ENCODE measurements around the gene SIX3. TPM values are rescaled to one million over a fixed set of nuclear protein-coding genes. Genes with fewer than 3 reads are reported as not detected.

SIX3 gene
- total RNA-seq, 6 experiments from 2014 or later = not detected

- H3K9me3 Mint-ChIP-seq = no peaks in the 10 kb centered on the region
- no peak overlapping the region for H3K4me3 Mint-ChIP-seq
- TF ChIP-seq CTCF (IDR thresholded peaks at IDR 0.05) = no peak
- no peak overlapping the region for H3K27ac Mint-ChIP-seq
- DNase-seq = no peak
- no peaks in the 10 kb centered on the region for H3K36me3 Mint-ChIP-seq (ENCODE audit: low read depth)
- H3K27me3 Mint-ChIP-seq (ENCODE audit: insufficient read depth) = peaks cover 11% of the 10 kb centered on the region
- peaks cover 5% of the 10 kb centered on the region; the same call in 1 of the 2 replicates for H3K4me1 Mint-ChIP-seq (ENCODE audit: low read depth)
Observed at GRCh38 chr2:44980751-44981713, 39.5 kb downstream of the SIX3 start.

- Mint-ChIP-seq H3K4me1 (ENCODE audit: low read depth) (peaks cover 5% of the 10 kb centered on the region; the same call in 1 of the 2 replicates), H3K36me3 (ENCODE audit: low read depth) (no peaks in the 10 kb centered on the region), H3K27ac (no peak overlapping the region), H3K4me3 (peak overlapping the region; percentile 27), H3K9me3 (no peaks in the 10 kb centered on the region), H3K27me3 (ENCODE audit: insufficient read depth) (peaks cover 10% of the 10 kb centered on the region)
- peak; percentile 96 for TF ChIP-seq CTCF (IDR thresholded peaks at IDR 0.05)
- peak; percentile 45 for DNase-seq
Observed at GRCh38 chr2:44981714-44982108, 40.2 kb downstream of the SIX3 start.

- Mint-ChIP-seq H3K4me3 (no peak overlapping the region), H3K36me3 (ENCODE audit: low read depth) (no peaks in the 10 kb centered on the region; the same call in 1 of the 2 replicates), H3K4me1 (ENCODE audit: low read depth) (peaks cover 5% of the 10 kb centered on the region; the same call in 1 of the 2 replicates), H3K9me3 (peaks cover 8% of the 10 kb centered on the region; the same call in 1 of the 2 replicates), H3K27me3 (ENCODE audit: insufficient read depth) (peaks cover 3% of the 10 kb centered on the region; the same call in 1 of the 2 replicates), H3K27ac (no peak overlapping the region)
- no peak for DNase-seq
- TF ChIP-seq CTCF (IDR thresholded peaks at IDR 0.05) = no peak
Observed at GRCh38 chr2:44983836-44984604, 42.5 kb downstream of the SIX3 start.

- Mint-ChIP-seq H3K27me3 (ENCODE audit: insufficient read depth) (peaks cover 33% of the 10 kb centered on the region), H3K27ac (no peak overlapping the region), H3K4me3 (no peak overlapping the region), H3K9me3 (peaks cover 8% of the 10 kb centered on the region; the same call in 1 of the 2 replicates), H3K36me3 (ENCODE audit: low read depth) (no peaks in the 10 kb centered on the region; the same call in 1 of the 2 replicates), H3K4me1 (ENCODE audit: low read depth) (no peaks in the 10 kb centered on the region)
- no peak for TF ChIP-seq CTCF (IDR thresholded peaks at IDR 0.05)
- DNase-seq = no peak
Observed at GRCh38 chr2:44989176-44989575, 47.7 kb downstream of the SIX3 start.

- no peak for DNase-seq
- no peaks in the 10 kb centered on the region for H3K4me1 Mint-ChIP-seq (ENCODE audit: low read depth)
- H3K4me3 Mint-ChIP-seq = no peak overlapping the region
- no peak overlapping the region for H3K27ac Mint-ChIP-seq
- no peak for TF ChIP-seq CTCF (IDR thresholded peaks at IDR 0.05)
- peaks cover 51% of the 10 kb centered on the region for H3K27me3 Mint-ChIP-seq (ENCODE audit: insufficient read depth)
- no peaks in the 10 kb centered on the region for H3K36me3 Mint-ChIP-seq (ENCODE audit: low read depth)
- H3K9me3 Mint-ChIP-seq = no peaks in the 10 kb centered on the region; the same call in 1 of the 2 replicates
Observed at GRCh38 chr2:44994377-44994776, 52.9 kb downstream of the SIX3 start.

Other genes with a start within 250 kb of the SIX3 start
- gene SIX2, start 67.8 kb downstream of the SIX3 start, total RNA-seq (2021; fragmentation: NEBNext Ultra II Directional; extraction: Animal tissue kit (Norgen Biotek cat#: 25700)) = not detected